IMR-90 (cell line): Measurements from ENCODE around the gene CACNB2. TPM values are rescaled to one million over a fixed set of nuclear protein-coding genes. Genes with fewer than 3 reads are reported as not detected.
A peak's percentile ranks its signal among the peaks of the same experiment; 100 is the strongest.

Experiments used
- ATAC-seq: fragments of 200-7000 bp; cut with Tn5 transposase; 2 replicates; pipeline ENCODE4 v1.9.1; 2020; ENCODE audit warnings: low read depth, mild to moderate bottlenecking, moderate library complexity
- BruUV-seq: library from RNA; stranded (reverse); fragments of 400-500 nt; replicated peaks from 2 replicates; lab custom pipeline; 2021; lab: Mats Ljungman, UMichigan
- CTCF ChIA-PET: fragments of 300-600 bp; formaldehyde crosslinking; extraction: SDS; loops from one replicate; lab custom pipeline; 2021; ENCODE audit warnings: antibody characterized with exemption; lab: Yijun Ruan, JAX
- POLR2A ChIA-PET: fragments of 300-600 bp; sonication (Branson Sonifier 250); formaldehyde crosslinking; loops from one replicate; lab custom pipeline; 2022; ENCODE audit warnings: antibody characterized with exemption; ENCODE audit not compliant: unreplicated experiment; lab: Charles Lee
- DNase-seq: peaks from one replicate; pipeline ENCODE4 v3.0.0; 2013
- H2AFZ ChIP-seq: replicated peaks from 2 replicates; pipeline ENCODE3; 2013; ENCODE audit warnings: low read length, mild to moderate bottlenecking; ENCODE audit not compliant: poor library complexity
- H2AK5ac ChIP-seq: 2 replicates; pipeline ENCODE4 v1.6.1; 2013; ENCODE audit warnings: low read depth, low read length, inconsistent platforms
- H2AK9ac ChIP-seq: replicated peaks from 2 replicates; pipeline ENCODE3; 2013; ENCODE audit warnings: mild to moderate bottlenecking, low read depth, low read length, moderate library complexity; ENCODE audit not compliant: poor library complexity
- H2BK120ac ChIP-seq: 2 replicates; pipeline ENCODE4 v1.6.1; 2013; ENCODE audit warnings: low read depth, low read length, inconsistent platforms
- H2BK15ac ChIP-seq: 3 replicates; pipeline ENCODE4 v1.6.1; 2013; ENCODE audit warnings: low read depth, low read length, inconsistent platforms
- H2BK20ac ChIP-seq: 2 replicates; pipeline ENCODE4 v1.6.1; 2013; ENCODE audit warnings: low read depth, mild to moderate bottlenecking, inconsistent platforms, low read length, moderate library complexity
- H2BK5ac ChIP-seq: 2 replicates; pipeline ENCODE4 v1.6.1; 2013; ENCODE audit warnings: mild to moderate bottlenecking, low read depth, low read length, inconsistent platforms; ENCODE audit not compliant: poor library complexity, severe bottlenecking
- H3K14ac ChIP-seq: replicated peaks from 2 replicates; pipeline ENCODE4 v1.6.1; 2013; ENCODE audit warnings: low read depth, low read length, inconsistent platforms
- H3K18ac ChIP-seq: 2 replicates; pipeline ENCODE4 v1.6.1; 2013; ENCODE audit warnings: low read depth, low read length, control low read depth
- H3K23ac ChIP-seq: 2 replicates; pipeline ENCODE4 v1.6.1; 2013; ENCODE audit warnings: low read depth, low read length, inconsistent platforms
- H3K27ac ChIP-seq: 2 replicates; pipeline ENCODE4 v1.5.1; 2013; ENCODE audit warnings: mild to moderate bottlenecking, control low read depth, low read length; ENCODE audit not compliant: insufficient read depth
- H3K27me3 ChIP-seq: 2 replicates; pipeline ENCODE4 v1.6.1; 2013; ENCODE audit warnings: low read length; ENCODE audit not compliant: control insufficient read depth, insufficient read depth
- H3K36me3 ChIP-seq: 2 replicates; pipeline ENCODE4 v1.6.1; 2013; ENCODE audit warnings: low read length, mixed read lengths; ENCODE audit not compliant: control insufficient read depth, insufficient read depth
- H3K4ac ChIP-seq: 2 replicates; pipeline ENCODE4 v1.6.1; 2013; ENCODE audit warnings: low read depth, low read length, inconsistent platforms
- H3K4me1 ChIP-seq: 2 replicates; pipeline ENCODE4 v1.6.1; 2013; ENCODE audit warnings: low read length, mixed read lengths; ENCODE audit not compliant: control insufficient read depth, insufficient read depth
- H3K4me2 ChIP-seq: 2 replicates; pipeline ENCODE4 v1.6.1; 2013; ENCODE audit warnings: low read depth, mild to moderate bottlenecking, control low read depth, low read length, moderate library complexity
- H3K4me3 ChIP-seq: 2 replicates; pipeline ENCODE4 v1.5.1; 2013; ENCODE audit warnings: low read depth, mild to moderate bottlenecking, control low read depth, low read length, moderate library complexity; ENCODE audit not compliant: insufficient read depth
- H3K56ac ChIP-seq: 2 replicates; pipeline ENCODE4 v1.6.1; 2013; ENCODE audit warnings: low read length, inconsistent platforms; ENCODE audit not compliant: insufficient read depth; ENCODE audit errors: extremely low read depth
- H3K79me1 ChIP-seq, 2 experiments: 2 replicates each; pipeline ENCODE4 v1.6.1; 2013; ENCODE audit warnings: low read length in 2 of 2, inconsistent platforms in 1 of 2, low read depth in 1 of 2
- H3K9ac ChIP-seq: 2 replicates; pipeline ENCODE4 v1.6.1; 2013; ENCODE audit warnings: low read depth, low read length, control low read depth
- H3K9me1 ChIP-seq: 2 replicates; pipeline ENCODE4 v1.6.1; 2013; ENCODE audit warnings: low read length, inconsistent platforms; ENCODE audit not compliant: insufficient read depth
- H3K9me3 ChIP-seq: 2 replicates; pipeline ENCODE4 v1.6.1; 2013; ENCODE audit warnings: low read length; ENCODE audit not compliant: control insufficient read depth, insufficient read depth
- H4K20me1 ChIP-seq: 2 replicates; pipeline ENCODE4 v1.6.1; 2013; ENCODE audit warnings: low read length, inconsistent platforms; ENCODE audit not compliant: insufficient read depth
- H4K5ac ChIP-seq: 2 replicates; pipeline ENCODE4 v1.6.1; 2013; ENCODE audit warnings: mild to moderate bottlenecking, low read depth, low read length, control low read depth
- H4K8ac ChIP-seq, 2 experiments: 2 replicates each; pipeline ENCODE4 v1.6.1; 2013; ENCODE audit warnings: low read depth in 2 of 2, low read length in 2 of 2, control low read depth in 1 of 2, inconsistent platforms in 1 of 2
- H4K91ac ChIP-seq: 2 replicates; pipeline ENCODE4 v1.6.1; 2013; ENCODE audit warnings: low read depth, low read length, inconsistent platforms; ENCODE audit not compliant: insufficient read depth
- CEBPB ChIP-seq: IDR thresholded peaks from 2 replicates; pipeline ENCODE4 v1.6.1; 2012; ENCODE audit warnings: low read depth, low read length, improper control_type of control experiment
- WGBS, 2 experiments: methylation state at CpG; one replicate each; pipeline versions ENCODE4 v1.1.5 to v1.1.7; 2013; ENCODE audit warnings: missing lambda C conversion rate in 2 of 2; ENCODE audit not compliant: insufficient read length in 1 of 2; ENCODE audit errors: extremely low coverage in 2 of 2; 5-methylcytosine and 5-hydroxymethylcytosine counted together
- dilution Hi-C: fragments of 300-500 bp; cut with HindIII; formaldehyde crosslinking; loops from one replicate; pipeline ENCODE4 v1.14.3; 2018; ENCODE audit warnings: low sequenced_read_pairs; ENCODE audit not compliant: unreplicated experiment
- in situ Hi-C: fragments of 300-500 bp; cut with MboI; formaldehyde crosslinking; loops from 3 replicates; pipeline ENCODE4 v1.14.3; 2019; ENCODE audit warnings: low sequenced_read_pairs, inconsistent platforms, mixed read lengths
- intact Hi-C: fragments of 100-400 bp; cut with micrococcal nuclease; formaldehyde crosslinking; loops from 2 replicates; pipeline ENCODE4 v1.10.0; 2022
- polyA plus RNA-seq, 3 experiments: library from polyadenylated mRNA; depleted of rRNA; stranded (reverse); fragments of >200 nt; gene quantifications; 2 replicates each; pipeline ENCODE4 v1.2.3, GENCODE V29; 2012; ENCODE audit warnings: low replicate concordance in 1 of 3
- total RNA-seq: library from RNA; depleted of rRNA; stranded (reverse); fragments of >200 nt; gene quantifications from 2 replicates; pipeline ENCODE4 v1.2.3, GENCODE V29; 2012

The CACNB2 gene
- total and polyA plus RNA-seq, 2 of the 4 experiments (the other 2 are of a cell fraction), result 0.36 TPM

GRCh38 chr10:18561861-18562551 is 421.8 kb downstream of the CACNB2 start:
- TF ChIP-seq CEBPB, result no peak
- Histone ChIP-seq H3K4ac (no peak overlapping the region), H3K18ac (no peak overlapping the region), H3K4me3 (no peak overlapping the region), H4K20me1 (no peaks in the 10 kb centered on the region), H3K4me2 (no peak overlapping the region), H2BK15ac (no peak overlapping the region), H3K4me1 (no peaks in the 10 kb centered on the region), H2BK5ac (peak overlapping the region; percentile 60), H2AK9ac (no peak overlapping the region), H4K5ac (no peak overlapping the region), H4K8ac (no peak overlapping the region), H2BK20ac (no peak overlapping the region), H3K56ac (no peak overlapping the region), H3K36me3 (no peaks in the 10 kb centered on the region; the same call in 1 of the 2 replicates), H3K27ac (no peak overlapping the region), H3K79me1 (no peaks in the 10 kb centered on the region), H3K9me1 (no peaks in the 10 kb centered on the region), H3K27me3 (no peaks in the 10 kb centered on the region), H3K23ac (no peak overlapping the region), H4K91ac (no peak overlapping the region), H2AK5ac (no peak overlapping the region), H3K9me3 (no peaks in the 10 kb centered on the region; the same call in 1 of the 2 replicates), H2BK120ac (no peak overlapping the region), H3K9ac (no peak overlapping the region), H3K14ac (no peak overlapping the region), H2AFZ (no peak overlapping the region)
- ChIA-PET CTCF (no interaction called here), POLR2A (no interaction called here)
- DNase-seq (no peak), ATAC-seq (no peak)
- no TSS peak for BruUV-seq
- 99 to 100% methylated on average over 7 to 8 of the region's 8 CpGs for WGBS, 2 experiments
- in situ Hi-C loops, result no loop called here
- intact Hi-C loops, result no loop called here
- dilution Hi-C loops, result no loop called here
